Measurements from ENCODE around the gene TMEM183A. TPM values are rescaled to one million over a fixed set of nuclear protein-coding genes. Genes with fewer than 3 reads are reported as not detected.

The TMEM183A gene
- total RNA-seq, 2 experiments from 2014 or later = 76.5 to 82.2 TPM

DNA sequence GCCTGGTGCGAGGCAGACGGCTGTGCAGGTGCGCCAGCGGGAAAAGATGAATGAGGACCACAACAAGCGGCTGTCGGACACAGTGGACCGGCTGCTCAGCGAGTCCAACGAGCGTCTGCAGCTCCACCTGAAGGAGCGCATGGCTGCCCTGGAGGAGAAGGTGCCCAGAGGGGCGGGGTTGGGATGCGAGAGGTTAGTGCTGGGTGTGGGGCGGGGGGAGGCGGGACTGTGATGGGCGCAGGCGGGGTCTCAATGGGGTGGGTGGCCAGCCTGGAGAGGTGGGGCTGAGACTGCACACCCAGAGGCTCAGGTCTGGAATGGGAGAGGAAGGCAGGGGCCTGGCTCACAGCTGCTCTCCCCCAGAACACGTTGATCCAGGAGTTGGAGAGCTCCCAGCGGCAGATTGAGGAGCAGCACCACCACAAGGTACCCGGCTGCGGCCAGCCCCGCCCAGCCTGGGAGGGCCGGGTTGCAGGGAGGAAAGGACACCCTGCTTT lies 41.4 kb downstream of the TMEM183A start:
- no peak for ATAC-seq
- CTCF ChIA-PET = interaction anchor here (0.9 to 1.3 kb wide), 3 partner anchors 10 to 167 kb away, joined by 3 to 5 read pairs (median 3); no protein-coding TSS in a partner anchor
- Mint-ChIP-seq H3K4me1 (ENCODE audit: low read depth) (peaks cover 2% of the 10 kb centered on the region), H3K9me3 (no peaks in the 10 kb centered on the region), H3K36me3 (ENCODE audit: low read depth) (peaks cover 16% of the 10 kb centered on the region), H3K27ac (no peak overlapping the region), H3K4me3 (no peak overlapping the region), H3K27me3 (peaks cover 4% of the 10 kb centered on the region)
- POLR2A ChIA-PET = no interaction called here
- TF ChIP-seq, protein P1, sequence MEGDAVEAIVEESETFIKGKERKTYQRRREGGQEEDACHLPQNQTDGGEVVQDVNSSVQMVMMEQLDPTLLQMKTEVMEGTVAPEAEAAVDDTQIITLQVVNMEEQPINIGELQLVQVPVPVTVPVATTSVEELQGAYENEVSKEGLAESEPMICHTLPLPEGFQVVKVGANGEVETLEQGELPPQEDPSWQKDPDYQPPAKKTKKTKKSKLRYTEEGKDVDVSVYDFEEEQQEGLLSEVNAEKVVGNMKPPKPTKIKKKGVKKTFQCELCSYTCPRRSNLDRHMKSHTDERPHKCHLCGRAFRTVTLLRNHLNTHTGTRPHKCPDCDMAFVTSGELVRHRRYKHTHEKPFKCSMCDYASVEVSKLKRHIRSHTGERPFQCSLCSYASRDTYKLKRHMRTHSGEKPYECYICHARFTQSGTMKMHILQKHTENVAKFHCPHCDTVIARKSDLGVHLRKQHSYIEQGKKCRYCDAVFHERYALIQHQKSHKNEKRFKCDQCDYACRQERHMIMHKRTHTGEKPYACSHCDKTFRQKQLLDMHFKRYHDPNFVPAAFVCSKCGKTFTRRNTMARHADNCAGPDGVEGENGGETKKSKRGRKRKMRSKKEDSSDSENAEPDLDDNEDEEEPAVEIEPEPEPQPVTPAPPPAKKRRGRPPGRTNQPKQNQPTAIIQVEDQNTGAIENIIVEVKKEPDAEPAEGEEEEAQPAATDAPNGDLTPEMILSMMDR (IDR thresholded peaks at IDR 0.05) = no peak
- DNase-seq = no peak
- intact Hi-C loops (cut with micrococcal nuclease) = no loop called here

DNA sequence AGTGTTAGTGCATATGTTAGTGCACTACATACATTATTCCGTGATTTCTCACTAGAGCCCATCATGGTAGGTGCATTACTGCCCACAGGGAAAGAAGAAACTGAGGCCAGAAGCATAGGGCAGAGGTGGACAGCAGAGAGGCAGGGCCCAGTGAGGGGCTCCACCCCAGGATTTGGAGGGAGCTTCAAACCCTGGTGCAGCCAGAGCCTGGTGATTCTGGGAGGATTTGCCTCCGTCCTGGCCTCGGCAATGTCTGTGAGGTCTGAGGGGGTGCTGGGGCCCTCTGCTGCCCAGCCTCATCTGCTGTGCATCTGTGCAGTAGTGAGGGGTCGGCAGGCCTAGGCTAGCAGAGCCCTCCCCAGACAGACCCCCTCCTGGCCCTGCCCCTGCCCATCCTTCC lies 41.9 kb downstream of the TMEM183A start:
- CTCF ChIA-PET = no interaction called here
- POLR2A ChIA-PET = no interaction called here
- peaks cover 14% of the 10 kb centered on the region for H3K36me3 Mint-ChIP-seq (ENCODE audit: low read depth)
- DNase-seq (no peak), ATAC-seq (no peak)
- intact Hi-C loops (cut with micrococcal nuclease) = no loop called here
- no peak overlapping the region for H3K27ac Mint-ChIP-seq
- H3K4me1 Mint-ChIP-seq (ENCODE audit: low read depth) = peaks cover 2% of the 10 kb centered on the region
- TF ChIP-seq, protein P1 (IDR thresholded peaks at IDR 0.05) = no peak
- no peaks in the 10 kb centered on the region for H3K9me3 Mint-ChIP-seq
- H3K4me3 Mint-ChIP-seq = no peak overlapping the region
- H3K27me3 Mint-ChIP-seq = peaks cover 4% of the 10 kb centered on the region

DNA sequence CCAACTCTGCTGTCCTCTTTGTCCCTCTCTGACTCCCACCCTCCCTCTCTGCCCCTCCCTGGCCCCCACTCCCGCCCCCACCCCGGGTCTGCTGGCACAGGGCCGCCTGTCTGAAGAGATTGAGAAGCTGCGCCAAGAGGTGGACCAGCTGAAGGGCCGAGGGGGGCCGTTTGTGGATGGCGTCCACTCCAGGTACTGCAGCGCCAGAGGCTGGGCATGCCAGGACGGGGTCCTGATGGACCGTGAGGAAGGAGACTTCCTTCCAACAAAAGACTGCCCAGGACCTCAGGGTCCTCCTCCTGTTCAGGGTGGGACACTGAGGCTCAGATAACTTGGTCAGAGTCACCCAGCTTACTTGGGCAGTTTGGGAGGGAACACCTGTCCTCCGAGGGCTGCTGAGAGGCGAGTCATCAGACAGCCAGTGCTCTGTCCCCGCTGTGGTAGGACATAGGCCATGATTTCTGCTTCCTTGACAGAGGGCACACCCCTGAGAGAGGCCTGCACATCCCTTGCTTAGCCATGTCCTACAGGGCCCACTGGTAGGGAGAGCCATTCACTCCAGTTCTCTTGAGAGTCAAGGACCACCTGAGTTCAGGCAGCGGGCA lies 42.5 kb downstream of the TMEM183A start:
- ATAC-seq = no peak
- Mint-ChIP-seq H3K36me3 (ENCODE audit: low read depth) (peaks cover 8% of the 10 kb centered on the region), H3K27me3 (peaks cover 4% of the 10 kb centered on the region), H3K4me3 (no peak overlapping the region), H3K4me1 (ENCODE audit: low read depth) (peaks cover 2% of the 10 kb centered on the region), H3K27ac (no peak overlapping the region), H3K9me3 (no peaks in the 10 kb centered on the region)
- CTCF ChIA-PET = interaction anchor here (4.3 kb wide), 1 partner anchor 10 kb away, joined by 30 read pairs; no protein-coding TSS in a partner anchor
- POLR2A ChIA-PET = no interaction called here
- TF ChIP-seq, protein P1 (IDR thresholded peaks at IDR 0.05) = no peak
- intact Hi-C loops (cut with micrococcal nuclease) = no loop called here
- no peak for DNase-seq

DNA sequence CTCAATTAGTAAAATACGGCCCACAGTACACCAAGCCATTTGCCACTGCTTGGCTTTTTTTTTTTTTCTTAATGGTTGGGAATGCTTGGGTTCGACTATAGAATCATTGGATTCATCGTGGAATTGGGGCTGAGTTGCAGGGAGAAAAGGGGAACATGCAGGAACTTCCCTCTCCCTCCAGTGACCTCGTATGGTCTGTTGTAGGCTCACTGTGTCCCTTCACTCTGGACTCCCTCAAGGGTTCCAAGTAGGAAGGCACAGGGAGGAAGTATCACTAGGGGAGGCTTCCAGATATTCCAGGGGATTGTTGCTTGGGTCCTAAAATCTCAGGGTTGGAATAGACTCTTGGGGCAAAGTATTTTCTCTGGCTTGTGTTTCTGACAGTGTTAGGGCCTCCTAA lies 43.7 kb downstream of the TMEM183A start:
- peaks cover 2% of the 10 kb centered on the region for H3K4me1 Mint-ChIP-seq (ENCODE audit: low read depth)
- ChIA-PET POLR2A (no interaction called here), CTCF (interaction anchor here (4.3 kb wide), 1 partner anchor 11 kb away, joined by 30 read pairs; no protein-coding TSS in a partner anchor)
- H3K27ac Mint-ChIP-seq = no peak overlapping the region
- H3K4me3 Mint-ChIP-seq = no peak overlapping the region
- TF ChIP-seq, protein P1 (IDR thresholded peaks at IDR 0.05) = no peak
- peaks cover 1% of the 10 kb centered on the region for H3K36me3 Mint-ChIP-seq (ENCODE audit: low read depth)
- intact Hi-C loops (cut with micrococcal nuclease) = no loop called here
- no peaks in the 10 kb centered on the region for H3K9me3 Mint-ChIP-seq
- no peak for ATAC-seq
- DNase-seq = no peak
- H3K27me3 Mint-ChIP-seq = peaks cover 4% of the 10 kb centered on the region

DNA sequence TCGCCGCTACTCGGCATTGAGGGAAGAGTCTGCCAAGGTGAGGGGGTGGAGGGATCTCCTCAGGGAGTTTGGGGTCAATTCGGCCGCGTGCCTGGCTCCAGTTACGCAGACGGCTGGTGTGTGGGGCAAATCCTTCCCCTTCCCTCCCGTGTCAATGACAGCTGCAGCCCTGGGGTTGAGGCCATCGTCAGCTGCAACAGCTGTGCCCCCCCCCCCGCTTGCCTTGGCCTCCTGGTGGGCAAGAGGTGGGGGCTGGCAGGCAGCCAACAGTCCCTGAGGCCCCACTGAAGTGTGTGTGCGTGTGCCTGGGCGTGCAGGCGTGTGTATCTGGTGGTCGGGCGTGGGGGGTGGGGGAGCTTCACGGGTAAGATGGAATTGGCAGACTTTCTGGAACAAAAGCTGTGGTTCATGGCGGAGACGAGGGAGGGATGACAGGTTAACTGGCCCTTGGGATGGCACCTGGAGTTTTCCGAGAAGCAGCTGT lies 44.7 kb downstream of the TMEM183A start:
- no peak overlapping the region for H3K4me3 Mint-ChIP-seq
- TF ChIP-seq, protein P1 (IDR thresholded peaks at IDR 0.05) = no peak
- intact Hi-C loops (cut with micrococcal nuclease) = no loop called here
- ChIA-PET CTCF (interaction anchor here (4.3 kb wide), 1 partner anchor 12 kb away, joined by 30 read pairs; no protein-coding TSS in a partner anchor), POLR2A (interaction anchor here (2.0 kb wide), 1 partner anchor 12 kb away, joined by 4 read pairs; no protein-coding TSS in a partner anchor)
- H3K4me1 Mint-ChIP-seq (ENCODE audit: low read depth) = peaks cover 2% of the 10 kb centered on the region
- H3K27ac Mint-ChIP-seq = no peak overlapping the region
- DNase-seq (no peak), ATAC-seq (no peak)
- H3K27me3 Mint-ChIP-seq = peaks cover 4% of the 10 kb centered on the region
- no peaks in the 10 kb centered on the region for H3K9me3 Mint-ChIP-seq
- peaks cover 1% of the 10 kb centered on the region for H3K36me3 Mint-ChIP-seq (ENCODE audit: low read depth)
